OCI-LY3 (cell line): ENCODE data around the gene BRINP3.

ENCODE experiments used
- H2AFZ ChIP-seq: fragments of 200-600, 300-600 bp; shearing (Covaris generic); 2 replicates; pipeline ENCODE4 v1.6.0; 2014; ENCODE audit warnings: antibody characterized with exemption, low read depth, low read length
- H3K27ac ChIP-seq: fragments of 200-600, 300-600 bp; sonication (generic); 2 replicates; pipeline ENCODE4 v1.5.1; 2014; ENCODE audit warnings: mild to moderate bottlenecking, low read length, moderate library complexity, mixed read lengths
- H3K27me3 ChIP-seq: fragments of 200-600, 300-600 bp; sonication (generic); 2 replicates; pipeline ENCODE4 v1.6.1; 2014; ENCODE audit warnings: low read depth, low read length, mixed read lengths
- H3K36me3 ChIP-seq: fragments of 200-600, 300-600 bp; sonication (generic); replicated peaks from 2 replicates; pipeline ENCODE3; 2014; ENCODE audit warnings: low read depth, low read length, mixed read lengths
- H3K4me1 ChIP-seq: fragments of 300-600, 200-600 bp; sonication (generic); 2 replicates; pipeline ENCODE4 v1.6.1; 2014; ENCODE audit warnings: low read length, mixed read lengths
- H3K4me2 ChIP-seq: fragments of 200-600, 300-600 bp; sonication (generic); 2 replicates; pipeline ENCODE4 v1.6.1; 2014; ENCODE audit warnings: low read length, mixed read lengths
- H3K4me3 ChIP-seq: fragments of 300-600, 200-600 bp; sonication (generic); 2 replicates; pipeline ENCODE4 v1.5.1; 2014; ENCODE audit warnings: antibody characterized with exemption, mild to moderate bottlenecking, low read length, moderate library complexity
- H3K79me2 ChIP-seq: fragments of 300-600, 200-600 bp; shearing (Covaris generic); 2 replicates; pipeline ENCODE4 v1.6.1; 2014; ENCODE audit warnings: mild to moderate bottlenecking, low read length, mixed read lengths
- H3K9ac ChIP-seq: fragments of 300-600, 200-600 bp; shearing (Covaris generic); 2 replicates; pipeline ENCODE4 v1.6.0; 2014; ENCODE audit warnings: mild to moderate bottlenecking, low read length, moderate library complexity
- H3K9me3 ChIP-seq: fragments of 200-600, 300-600 bp; shearing (Covaris generic); 2 replicates; pipeline ENCODE4 v1.6.1; 2014; ENCODE audit warnings: low read length, mixed read lengths; ENCODE audit not compliant: insufficient read depth
- H4K20me1 ChIP-seq: fragments of 200-600, 300-600 bp; sonication (generic); 2 replicates; pipeline ENCODE4 v1.6.1; 2016; ENCODE audit warnings: low read length, mixed read lengths; ENCODE audit not compliant: insufficient read depth
- EZH2phosphoT487 ChIP-seq: fragments of 200-600 bp; shearing (Covaris generic); IDR thresholded peaks from 2 replicates; pipeline ENCODE4 v1.6.1; 2018; ENCODE audit warnings: antibody characterized with exemption, mixed run types, low read depth
- TF ChIP-seq, protein P1 (sequence below): fragments of 200-600, 300-600 bp; sonication (generic); IDR thresholded peaks from 2 replicates; pipeline ENCODE4 v1.5.1; 2014; ENCODE audit warnings: antibody characterized with exemption, low read length, low read depth

The BRINP3 gene

DNA sequence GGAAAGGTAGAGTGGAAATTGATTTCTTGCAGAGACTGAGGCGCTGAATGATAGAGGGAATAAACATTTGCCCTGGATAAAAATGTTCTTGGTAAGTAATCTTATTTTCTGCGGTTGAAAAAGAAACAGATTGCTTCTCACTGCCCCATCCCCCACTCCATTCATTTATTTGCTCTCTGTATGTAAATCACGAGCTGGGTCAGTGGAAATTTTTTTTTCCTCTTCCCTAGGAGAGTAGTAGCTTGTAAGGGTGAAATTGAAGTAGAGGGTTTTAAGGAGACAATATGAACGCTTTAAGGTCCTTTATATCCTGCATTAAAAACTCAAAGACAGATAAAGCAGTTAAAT is 1.4 kb upstream of the BRINP3 start:
- Histone ChIP-seq H3K4me3 (no peak overlapping the region), H3K36me3 (no peaks in the 10 kb centered on the region), H3K4me1 (no peaks in the 10 kb centered on the region), H3K4me2 (no peak overlapping the region), H3K27me3 (no peaks in the 10 kb centered on the region), H3K9ac (no peak overlapping the region), H4K20me1 (no peaks in the 10 kb centered on the region), H3K9me3 (no peaks in the 10 kb centered on the region), H3K79me2 (no peaks in the 10 kb centered on the region), H2AFZ (no peak overlapping the region), H3K27ac (no peak overlapping the region)
- TF ChIP-seq, protein P1, sequence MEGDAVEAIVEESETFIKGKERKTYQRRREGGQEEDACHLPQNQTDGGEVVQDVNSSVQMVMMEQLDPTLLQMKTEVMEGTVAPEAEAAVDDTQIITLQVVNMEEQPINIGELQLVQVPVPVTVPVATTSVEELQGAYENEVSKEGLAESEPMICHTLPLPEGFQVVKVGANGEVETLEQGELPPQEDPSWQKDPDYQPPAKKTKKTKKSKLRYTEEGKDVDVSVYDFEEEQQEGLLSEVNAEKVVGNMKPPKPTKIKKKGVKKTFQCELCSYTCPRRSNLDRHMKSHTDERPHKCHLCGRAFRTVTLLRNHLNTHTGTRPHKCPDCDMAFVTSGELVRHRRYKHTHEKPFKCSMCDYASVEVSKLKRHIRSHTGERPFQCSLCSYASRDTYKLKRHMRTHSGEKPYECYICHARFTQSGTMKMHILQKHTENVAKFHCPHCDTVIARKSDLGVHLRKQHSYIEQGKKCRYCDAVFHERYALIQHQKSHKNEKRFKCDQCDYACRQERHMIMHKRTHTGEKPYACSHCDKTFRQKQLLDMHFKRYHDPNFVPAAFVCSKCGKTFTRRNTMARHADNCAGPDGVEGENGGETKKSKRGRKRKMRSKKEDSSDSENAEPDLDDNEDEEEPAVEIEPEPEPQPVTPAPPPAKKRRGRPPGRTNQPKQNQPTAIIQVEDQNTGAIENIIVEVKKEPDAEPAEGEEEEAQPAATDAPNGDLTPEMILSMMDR: no peak
- TF ChIP-seq EZH2phosphoT487: no peak

DNA sequence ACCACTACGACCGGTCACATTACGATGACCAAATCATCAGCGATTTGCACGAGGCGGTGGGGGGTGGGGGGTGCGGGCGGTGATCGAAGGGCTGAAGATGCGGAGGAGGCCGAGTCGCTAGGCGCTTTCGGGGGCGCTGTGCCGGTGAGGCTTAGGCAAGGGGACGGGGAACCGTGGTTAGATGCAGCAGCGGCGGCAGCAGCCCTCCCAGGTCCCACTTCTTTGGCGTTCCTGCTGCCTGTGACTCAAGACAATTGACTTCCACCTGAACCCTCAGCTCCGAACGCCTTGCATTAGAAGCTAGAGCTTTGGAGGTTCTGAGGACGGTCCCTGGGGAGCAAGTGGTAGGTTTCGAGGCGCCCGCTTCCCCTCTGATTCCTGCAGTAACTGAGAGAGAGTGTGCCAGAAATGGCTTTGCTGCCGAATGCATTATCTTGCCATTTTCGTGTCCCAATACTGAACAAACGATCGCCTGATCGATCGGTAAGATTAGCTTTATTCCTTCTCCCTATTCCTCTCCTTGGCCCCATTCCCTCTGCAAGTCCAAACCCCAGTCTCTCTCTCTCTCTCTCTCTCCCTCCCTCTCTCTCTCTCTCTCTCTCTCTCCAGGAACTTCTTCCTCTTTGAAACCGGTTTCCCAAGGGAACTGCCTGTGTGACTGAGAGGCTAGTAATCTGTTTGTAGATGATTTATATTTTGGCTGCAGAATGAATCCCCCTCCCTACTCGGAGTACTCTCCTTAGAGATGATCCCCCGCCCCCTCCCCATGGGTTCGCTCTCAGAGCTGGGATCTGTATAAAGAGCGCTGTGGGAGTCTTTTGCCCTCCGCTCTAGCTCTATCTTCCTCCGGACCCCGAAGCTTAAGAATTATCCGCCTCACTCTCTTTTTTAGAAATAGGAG is 735 bp upstream of the BRINP3 start:
- Histone ChIP-seq H3K9me3 (no peaks in the 10 kb centered on the region), H3K27me3 (no peaks in the 10 kb centered on the region), H3K4me2 (no peak overlapping the region), H3K9ac (no peak overlapping the region), H3K79me2 (no peaks in the 10 kb centered on the region), H4K20me1 (no peaks in the 10 kb centered on the region), H3K4me1 (no peaks in the 10 kb centered on the region), H3K4me3 (no peak overlapping the region), H2AFZ (no peak overlapping the region), H3K36me3 (no peaks in the 10 kb centered on the region), H3K27ac (no peak overlapping the region)
- TF ChIP-seq, protein P1: no peak
- no peak for TF ChIP-seq EZH2phosphoT487

DNA sequence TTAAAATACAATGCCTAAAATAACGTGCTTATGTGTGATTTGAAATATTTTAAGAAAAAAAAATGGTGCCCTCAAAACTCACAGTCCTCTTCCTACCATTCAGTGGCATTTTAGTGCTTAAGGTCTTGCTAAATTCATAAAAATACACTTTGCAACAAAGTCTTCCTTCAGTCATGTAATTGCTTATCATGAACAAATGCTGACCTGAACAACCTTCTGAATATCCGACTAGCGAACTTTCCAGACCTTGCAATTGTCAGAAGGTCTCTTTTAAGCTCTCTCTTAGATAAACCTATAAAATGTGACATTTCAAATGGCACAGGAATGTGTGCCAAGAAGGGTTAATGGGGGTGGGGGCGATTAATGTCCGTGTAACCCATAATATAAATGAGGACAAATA is 858 bp downstream of the BRINP3 start:
- H2AFZ ChIP-seq: no peak overlapping the region
- no peak overlapping the region for H3K4me2 ChIP-seq
- H3K27me3 ChIP-seq: no peaks in the 10 kb centered on the region
- H4K20me1 ChIP-seq: no peaks in the 10 kb centered on the region
- no peaks in the 10 kb centered on the region for H3K9me3 ChIP-seq
- no peak overlapping the region for H3K27ac ChIP-seq
- TF ChIP-seq, protein P1: no peak
- TF ChIP-seq EZH2phosphoT487: no peak
- H3K4me1 ChIP-seq: no peaks in the 10 kb centered on the region
- H3K36me3 ChIP-seq: no peaks in the 10 kb centered on the region
- H3K9ac ChIP-seq: no peak overlapping the region
- no peaks in the 10 kb centered on the region for H3K79me2 ChIP-seq
- H3K4me3 ChIP-seq: no peak overlapping the region

DNA sequence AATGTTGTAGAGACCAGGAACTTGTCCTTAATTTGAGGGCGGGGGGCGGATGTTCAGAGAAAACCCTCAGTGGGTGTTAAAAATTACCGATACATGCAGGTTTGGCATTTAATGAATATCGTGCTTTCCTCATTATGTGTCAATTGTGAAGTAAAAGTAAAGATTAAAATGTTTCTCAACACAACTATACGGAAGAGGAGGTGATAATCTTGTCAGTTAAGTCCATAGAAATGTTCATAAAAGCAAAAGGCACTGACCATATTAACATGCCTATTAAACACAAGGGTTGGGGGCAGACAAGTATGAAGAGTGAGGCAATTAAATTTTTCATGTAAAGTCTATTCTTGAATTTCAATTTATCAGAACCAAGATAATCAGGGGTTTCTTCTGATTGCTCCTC is 1.3 kb downstream of the BRINP3 start:
- Histone ChIP-seq H4K20me1 (no peaks in the 10 kb centered on the region), H3K27ac (no peak overlapping the region), H3K36me3 (no peaks in the 10 kb centered on the region), H3K27me3 (no peaks in the 10 kb centered on the region), H3K4me3 (no peak overlapping the region), H2AFZ (no peak overlapping the region), H3K9ac (no peak overlapping the region), H3K4me2 (no peak overlapping the region), H3K4me1 (no peaks in the 10 kb centered on the region), H3K79me2 (no peaks in the 10 kb centered on the region), H3K9me3 (no peaks in the 10 kb centered on the region)
- TF ChIP-seq, protein P1: no peak
- TF ChIP-seq EZH2phosphoT487: no peak
